ENCODE results near the gene GBF1.

GBF1 gene

DNA sequence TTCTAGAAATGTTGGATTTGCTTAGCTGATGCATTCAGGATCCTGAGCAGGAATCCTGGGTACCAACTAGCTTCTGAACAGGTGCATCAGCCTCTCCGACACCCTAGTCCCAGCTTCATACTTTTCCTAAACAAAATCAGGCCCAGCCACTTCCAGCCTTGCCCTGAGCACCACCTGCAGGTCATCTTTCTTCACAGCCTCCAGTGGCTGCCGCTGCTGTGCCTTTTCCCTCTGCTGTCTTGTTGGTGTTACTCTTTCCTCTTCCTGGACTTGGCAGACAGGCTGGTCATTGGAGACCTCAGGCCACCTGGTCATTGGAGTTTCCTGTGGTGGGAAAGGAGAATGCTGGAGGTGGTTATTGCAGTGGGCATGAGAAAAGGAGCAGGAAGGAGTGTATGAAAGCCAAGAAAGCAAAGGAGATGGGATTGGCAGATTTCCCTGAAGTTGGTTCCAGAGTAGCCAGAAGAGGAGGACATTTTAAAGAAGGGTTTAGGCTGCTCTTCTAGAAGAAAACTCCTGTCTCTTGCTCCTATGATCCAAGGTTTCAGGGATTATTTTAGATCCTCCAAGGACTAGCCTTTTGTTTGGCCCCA lies 102.0 kb downstream of the GBF1 start:
- peak; percentile 6 for DNase-seq (ENCODE audit: low spot score)

DNA sequence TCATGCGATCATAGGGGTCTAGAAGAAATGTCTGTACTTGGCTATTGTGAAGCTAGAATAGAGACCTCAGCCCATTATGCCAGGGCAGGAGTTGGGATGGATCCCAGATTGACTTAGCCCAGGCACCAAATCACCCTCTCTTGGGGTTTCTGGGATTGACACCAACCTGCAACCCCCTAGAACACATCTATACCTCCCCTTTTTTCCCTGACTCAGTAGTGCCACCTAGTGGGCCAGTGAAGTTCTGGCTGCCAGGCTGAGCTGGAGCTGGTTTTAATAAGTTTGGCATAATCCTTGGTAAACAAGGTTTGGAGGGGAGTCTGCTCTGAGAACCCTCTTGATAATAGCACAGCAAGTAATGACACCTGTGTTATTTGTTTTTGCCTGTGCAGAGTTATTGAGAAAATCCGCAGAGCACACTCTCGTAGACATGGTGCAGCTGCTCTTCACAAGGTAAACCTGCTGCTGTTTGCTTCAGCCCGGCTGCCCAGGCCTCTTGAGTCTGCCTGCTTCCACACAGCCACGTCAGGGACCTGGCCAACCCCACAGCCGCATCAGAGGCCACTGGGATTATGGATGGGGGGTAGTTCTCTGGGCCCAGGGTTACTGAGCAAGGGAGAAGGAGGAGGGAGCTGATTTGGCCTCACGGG lies 106.9 kb downstream of the GBF1 start:
- peak; percentile 75 for DNase-seq (ENCODE audit: low spot score)

DNA sequence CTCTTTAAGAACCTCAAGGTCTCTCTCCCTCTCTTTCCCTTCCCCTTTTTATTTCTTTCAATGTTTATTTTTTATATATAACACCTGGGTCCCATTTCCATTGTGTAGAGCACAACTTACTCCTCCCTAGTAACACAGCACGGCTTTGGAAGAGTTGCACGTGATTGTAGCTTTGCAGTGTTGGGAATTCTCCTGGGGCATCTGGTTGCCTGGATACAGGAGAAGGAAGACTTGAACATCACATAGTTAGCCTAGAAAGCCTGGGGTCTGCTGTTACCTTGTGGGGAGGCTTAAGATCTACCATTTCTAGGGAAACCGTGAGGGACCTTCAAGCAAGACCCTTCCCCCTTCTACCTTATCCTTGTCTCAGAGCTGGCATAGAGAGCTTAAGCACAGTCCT lies 109.1 kb downstream of the GBF1 start:
- no peak for DNase-seq (ENCODE audit: low spot score)

DNA sequence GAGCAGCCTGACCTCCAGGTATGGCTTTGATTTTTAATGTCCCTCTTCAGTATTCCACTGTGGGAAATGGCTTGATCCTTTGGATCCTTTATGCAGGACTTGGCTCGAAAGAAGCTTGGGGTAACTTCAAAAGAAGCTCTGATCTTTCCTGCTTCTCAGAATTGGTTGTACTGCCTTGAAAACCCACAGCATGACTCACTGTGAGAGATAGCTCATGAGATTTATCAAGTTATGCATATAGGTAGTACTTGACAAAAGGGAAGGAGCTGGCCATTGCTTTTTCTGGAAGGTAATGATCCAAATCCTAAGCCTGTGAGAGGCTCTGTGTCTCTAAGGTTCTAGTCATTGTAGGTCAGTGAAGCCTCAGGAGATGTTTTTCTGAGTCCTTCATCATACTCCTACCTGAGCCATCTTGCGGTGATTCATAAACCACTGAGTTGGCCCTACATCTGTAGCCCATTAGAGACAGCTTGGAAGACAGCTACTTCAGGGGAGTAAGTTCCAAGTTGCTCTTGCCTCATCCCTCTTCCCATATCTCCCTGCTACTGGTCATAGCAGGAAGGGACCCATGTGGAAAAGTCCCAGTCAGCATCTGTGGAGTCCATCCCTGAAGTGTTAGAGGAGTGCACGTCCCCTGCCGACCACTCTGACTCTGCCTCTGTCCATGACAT lies 113.5 kb downstream of the GBF1 start:
- peak; percentile 54 for DNase-seq (ENCODE audit: low spot score)

DNA sequence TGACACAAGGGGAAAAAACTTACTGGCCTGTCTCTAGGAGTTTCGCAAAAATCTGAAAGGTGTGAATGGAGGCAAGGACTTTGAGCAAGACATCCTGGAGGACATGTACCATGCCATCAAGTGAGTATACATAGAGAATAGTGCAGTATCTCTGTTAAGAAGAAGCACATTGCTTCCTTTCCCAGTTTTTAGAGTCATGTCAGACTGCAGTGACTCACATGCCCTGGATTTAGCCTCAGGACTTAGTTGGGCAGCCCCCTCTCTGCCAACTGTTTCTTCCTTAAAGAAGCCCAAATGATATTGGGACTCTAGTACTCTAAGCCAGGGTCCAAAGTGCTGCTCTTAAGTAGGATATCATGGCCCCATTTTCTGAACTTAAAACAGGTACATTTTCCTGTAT lies 122.1 kb downstream of the GBF1 start:
- DNase-seq (ENCODE audit: low spot score) = no peak

DNA sequence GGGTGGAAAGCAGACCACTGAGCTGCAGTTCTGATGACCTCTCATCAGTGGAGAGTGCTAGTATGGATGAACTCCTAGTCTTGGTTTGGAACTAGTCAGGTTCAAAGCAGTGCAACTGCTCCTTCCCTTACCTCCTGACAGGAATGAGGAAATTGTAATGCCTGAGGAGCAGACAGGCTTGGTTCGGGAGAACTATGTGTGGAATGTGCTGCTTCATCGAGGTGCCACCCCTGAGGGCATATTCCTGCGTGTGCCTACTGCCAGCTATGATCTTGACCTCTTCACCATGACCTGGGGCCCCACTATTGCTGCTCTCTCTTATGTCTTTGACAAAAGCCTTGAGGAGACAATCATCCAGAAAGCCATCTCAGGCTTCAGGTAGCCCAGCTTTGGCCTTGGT lies 122.7 kb downstream of the GBF1 start:
- no peak for DNase-seq (ENCODE audit: low spot score)

DNA sequence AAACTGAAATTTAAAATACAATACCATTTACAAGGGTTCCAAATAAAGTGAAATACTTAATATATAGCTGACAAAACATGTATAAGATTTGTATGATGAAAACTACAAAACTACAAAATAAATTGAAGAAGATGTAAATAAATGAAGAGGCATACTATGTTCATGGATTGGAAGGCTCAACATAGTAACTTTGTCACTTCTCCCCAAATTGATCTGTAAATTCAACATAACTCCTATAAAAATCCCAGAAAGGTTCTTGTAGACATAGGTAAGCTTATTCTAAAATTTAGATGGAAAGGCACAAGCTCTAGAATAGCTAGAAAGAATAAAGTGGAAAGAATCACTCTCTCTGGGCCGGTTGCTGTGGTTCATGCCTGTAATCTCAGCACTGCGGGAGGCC lies 126.0 kb downstream of the GBF1 start:
- DNase-seq (ENCODE audit: low spot score) = no peak

DNA sequence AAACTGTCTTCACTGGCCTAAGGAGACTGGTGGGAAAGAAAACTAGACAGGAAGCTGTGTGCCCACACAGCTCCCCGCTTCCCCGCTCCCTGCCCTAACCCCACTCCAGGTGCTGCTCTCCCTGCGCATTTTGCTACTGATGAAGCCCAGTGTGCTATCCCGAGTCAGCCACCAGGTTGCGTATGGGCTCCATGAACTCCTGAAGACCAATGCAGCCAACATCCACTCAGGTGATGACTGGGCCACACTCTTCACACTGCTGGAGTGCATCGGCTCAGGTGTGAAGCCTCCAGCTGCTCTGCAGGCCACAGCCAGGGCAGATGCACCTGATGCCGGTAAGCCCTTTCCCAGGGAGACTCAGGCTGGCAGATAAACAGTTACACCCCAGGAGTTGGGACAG lies 129.9 kb downstream of the GBF1 start:
- no peak for DNase-seq (ENCODE audit: low spot score)

DNA sequence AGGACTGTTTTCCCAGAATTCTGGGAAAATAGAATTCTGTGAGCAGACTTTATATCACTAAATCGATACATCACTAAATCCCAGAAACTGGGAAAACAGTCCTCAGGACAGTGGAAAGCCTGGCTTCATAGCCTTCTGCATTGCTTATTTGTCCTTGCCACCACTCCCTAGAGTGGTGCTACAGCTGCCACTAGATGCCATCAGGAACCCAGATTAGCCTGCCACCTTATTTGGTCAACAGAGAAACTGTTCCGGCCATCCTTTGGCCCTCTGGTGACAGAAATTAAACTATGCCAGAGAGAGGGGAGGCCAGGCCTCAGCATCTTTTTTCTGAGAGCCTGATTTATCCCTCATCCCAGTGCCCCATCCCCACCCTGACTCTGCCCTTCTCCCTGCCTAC lies 130.5 kb downstream of the GBF1 start:
- DNase-seq (ENCODE audit: low spot score) = no peak

DNA sequence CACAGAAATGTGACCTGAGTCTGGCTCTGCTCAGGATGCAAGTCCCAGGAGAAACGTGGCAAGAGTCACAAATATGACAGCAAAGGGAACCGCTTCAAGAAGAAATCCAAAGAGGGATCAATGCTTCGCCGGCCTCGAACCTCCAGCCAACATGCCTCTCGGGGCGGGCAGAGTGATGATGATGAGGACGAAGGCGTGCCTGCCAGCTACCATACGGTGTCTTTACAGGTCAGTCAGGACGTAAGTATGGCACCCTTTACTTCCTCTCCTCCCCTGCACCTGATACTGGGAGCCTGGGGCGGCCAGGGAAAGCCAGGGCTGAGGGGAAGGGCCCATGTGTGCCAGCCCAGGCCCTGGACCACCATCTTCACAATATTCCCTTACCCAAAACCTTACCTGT lies 131.6 kb downstream of the GBF1 start:
- DNase-seq (ENCODE audit: low spot score) = no peak

DNA sequence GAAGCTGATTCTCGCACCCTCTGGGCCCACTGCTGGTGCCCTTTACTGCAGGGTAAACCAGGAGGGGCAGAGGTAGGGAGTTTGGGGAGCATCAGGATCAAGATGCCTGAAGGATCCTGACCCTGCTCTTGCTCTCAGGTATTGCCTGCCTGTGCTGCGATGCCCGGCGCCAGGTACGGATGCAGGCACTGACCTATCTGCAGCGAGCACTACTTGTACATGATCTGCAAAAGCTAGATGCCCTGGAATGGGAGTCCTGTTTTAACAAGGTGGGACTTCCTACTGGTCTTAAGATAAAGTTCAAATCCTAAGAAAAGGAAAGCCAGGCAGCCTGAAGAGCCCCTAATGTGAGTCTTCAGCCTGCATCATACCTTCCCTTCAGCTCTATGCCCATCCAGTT lies 134.1 kb downstream of the GBF1 start:
- DNase-seq (ENCODE audit: low spot score) = no peak

DNA sequence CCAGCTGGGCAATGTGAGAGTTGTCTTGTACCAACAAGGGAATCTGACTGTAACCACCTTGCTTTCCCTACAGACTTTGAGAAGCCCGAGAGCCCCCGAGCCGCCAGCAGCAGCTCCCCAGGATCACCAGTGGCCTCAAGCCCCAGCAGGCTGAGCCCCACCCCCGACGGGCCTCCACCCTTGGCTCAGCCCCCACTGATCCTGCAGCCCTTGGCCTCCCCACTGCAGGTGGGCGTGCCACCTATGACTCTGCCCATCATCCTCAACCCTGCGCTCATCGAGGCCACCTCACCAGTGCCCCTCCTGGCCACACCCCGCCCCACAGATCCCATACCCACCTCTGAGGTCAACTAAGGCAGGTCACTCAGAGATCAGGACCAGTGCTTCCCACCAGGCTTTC lies 136.7 kb downstream of the GBF1 start:
- DNase-seq (ENCODE audit: low spot score) = no peak

DNA sequence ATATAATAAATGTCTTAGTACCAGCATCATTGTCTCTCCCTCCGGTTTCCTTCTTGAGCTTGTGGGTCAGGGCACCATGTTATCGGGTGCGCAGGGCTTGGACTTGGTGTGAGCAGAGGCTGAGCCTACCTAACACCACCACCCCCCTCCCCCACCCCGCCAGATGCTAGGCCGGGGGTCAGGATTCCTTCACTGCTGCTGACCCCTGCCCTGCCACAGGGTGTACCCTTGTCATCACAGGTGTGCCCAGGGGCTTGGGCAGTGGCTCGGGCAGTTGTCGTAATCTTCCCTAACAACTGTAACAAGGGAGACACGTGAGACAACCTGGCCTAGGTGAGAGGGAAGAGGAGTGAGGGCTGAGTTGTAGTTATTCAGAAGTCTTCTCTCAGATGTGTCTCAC lies 137.5 kb downstream of the GBF1 start:
- DNase-seq (ENCODE audit: low spot score) = no peak

DNA sequence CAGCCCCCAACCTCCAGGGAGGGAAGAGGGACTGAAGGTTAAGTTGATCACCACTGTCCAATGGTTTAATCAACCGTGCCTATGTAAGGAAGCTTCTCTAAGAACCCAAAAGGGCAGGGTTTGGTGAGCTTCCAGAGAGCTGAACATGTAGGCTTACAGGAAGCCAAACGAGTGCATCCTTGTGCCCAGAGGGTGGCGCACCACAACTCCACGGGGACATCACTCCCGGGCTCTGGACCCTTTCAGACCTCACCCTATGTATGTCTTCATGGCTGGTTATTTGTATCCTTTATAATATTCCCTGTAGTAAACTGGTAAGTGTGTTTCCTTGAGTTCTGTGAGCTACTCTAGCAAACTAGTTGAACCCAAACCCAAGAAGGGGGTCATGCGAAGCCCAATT lies 138.7 kb downstream of the GBF1 start:
- no peak for DNase-seq (ENCODE audit: low spot score)

DNA sequence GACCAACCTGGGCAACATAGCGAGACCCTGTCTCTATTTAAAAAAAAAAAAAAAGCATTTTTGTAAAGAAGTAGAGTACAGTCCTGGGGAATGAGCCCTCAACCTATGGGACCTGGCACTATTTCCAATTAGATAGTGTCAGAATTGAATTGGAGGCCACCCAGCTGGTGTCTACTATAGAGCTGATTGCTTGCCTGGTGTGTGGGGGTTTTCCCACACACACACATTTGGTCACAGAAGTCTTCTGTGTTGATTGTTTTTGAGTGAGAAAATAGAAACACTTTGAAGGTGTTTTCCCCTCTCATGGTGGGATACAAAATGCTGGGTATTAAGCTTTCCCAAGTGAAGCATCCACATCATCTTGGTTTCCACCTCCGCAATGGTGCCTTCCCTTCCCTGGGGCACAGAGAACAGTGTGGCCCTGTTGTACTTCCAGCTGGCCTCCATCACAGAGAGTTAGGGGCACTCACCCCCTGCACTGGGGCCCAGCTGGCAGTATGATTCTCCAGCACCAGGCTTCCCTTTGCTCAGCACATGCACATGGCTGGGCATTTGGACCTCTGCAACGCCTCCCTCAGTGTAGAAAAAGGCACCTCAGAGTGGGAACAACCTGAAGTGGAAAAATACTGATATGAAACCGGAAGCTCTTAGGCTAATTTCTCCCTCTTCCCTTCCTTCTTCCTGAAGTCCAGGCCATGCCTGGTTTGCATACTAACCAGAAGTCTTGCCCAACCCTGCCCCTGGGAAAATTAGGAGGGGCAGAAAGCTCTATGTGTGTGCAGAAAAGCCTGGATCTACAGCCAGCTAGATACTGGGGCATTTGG lies 139.5 kb downstream of the GBF1 start:
- DNase-seq (ENCODE audit: low spot score) = no peak

DNA sequence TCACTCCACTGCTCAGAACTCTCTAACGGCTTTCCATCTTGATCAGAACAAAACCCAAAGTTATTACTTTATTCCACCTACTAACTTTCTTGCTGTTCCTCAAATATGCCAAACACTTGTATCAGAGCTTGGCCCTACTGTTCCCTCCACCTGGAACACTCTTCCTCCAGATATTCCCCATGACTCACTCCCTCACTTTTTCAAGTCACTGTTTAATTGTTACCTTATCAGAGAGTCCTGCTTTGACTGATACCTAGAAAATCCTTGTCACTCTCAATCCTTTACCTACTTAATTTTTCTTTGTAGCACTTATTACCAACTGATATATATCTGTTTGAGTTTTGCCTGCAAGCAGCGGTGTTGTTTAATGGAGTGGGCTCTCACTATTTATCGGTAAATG lies 144.6 kb downstream of the GBF1 start:
- no peak for DNase-seq (ENCODE audit: low spot score)

DNA sequence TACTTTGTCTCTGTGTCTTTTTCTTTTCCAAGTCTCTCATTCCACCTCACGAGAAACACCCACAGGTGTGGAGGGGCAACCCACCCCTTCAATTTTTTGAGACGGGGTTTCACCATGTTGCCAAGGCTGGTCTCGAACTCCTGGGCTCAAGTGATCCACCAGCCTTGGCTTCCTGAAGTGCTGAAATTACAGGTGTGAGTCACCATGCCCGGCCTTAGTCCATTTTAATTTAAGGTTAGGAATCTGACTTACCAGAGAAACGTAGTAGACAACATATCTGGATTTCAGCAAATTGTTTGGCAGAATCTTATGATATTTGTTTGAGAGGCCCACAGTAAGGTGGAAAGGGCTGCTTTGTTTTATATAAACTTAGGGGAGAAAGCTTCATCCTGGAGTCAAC lies 147.0 kb downstream of the GBF1 start:
- no peak for DNase-seq (ENCODE audit: low spot score)

DNA sequence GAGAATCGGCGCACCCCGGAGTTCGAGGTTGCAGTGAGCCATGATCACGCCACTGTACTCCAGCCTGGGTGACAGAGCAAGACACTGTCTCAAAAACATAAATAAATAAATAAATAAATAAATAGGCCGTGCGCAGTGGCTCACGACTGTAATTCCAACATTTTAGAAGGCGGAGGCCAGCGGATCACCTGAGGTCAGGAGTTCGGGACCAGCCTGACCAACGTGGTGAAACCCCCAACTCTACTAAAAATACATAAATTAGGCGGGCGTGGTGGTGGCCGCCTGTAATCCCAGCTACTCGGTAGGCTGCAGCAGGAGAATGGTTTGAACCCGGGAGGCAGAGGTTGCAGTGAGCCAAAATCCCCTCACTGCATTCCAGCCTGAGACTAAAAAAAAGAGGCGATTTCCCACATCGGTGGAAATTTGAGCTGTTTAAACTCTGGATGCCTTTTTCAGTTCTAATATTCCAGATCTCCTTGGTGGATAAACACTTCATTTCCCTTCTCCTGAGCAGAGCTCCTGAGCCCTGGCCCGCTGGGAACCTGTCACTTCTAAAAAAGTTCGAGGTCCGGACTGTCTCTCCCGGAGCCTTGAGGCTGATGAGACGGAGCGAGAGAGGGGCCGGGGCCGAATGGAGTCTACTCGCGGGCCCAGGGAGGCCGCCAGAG lies 148.2 kb downstream of the GBF1 start:
- DNase-seq (ENCODE audit: low spot score) = no peak

DNA sequence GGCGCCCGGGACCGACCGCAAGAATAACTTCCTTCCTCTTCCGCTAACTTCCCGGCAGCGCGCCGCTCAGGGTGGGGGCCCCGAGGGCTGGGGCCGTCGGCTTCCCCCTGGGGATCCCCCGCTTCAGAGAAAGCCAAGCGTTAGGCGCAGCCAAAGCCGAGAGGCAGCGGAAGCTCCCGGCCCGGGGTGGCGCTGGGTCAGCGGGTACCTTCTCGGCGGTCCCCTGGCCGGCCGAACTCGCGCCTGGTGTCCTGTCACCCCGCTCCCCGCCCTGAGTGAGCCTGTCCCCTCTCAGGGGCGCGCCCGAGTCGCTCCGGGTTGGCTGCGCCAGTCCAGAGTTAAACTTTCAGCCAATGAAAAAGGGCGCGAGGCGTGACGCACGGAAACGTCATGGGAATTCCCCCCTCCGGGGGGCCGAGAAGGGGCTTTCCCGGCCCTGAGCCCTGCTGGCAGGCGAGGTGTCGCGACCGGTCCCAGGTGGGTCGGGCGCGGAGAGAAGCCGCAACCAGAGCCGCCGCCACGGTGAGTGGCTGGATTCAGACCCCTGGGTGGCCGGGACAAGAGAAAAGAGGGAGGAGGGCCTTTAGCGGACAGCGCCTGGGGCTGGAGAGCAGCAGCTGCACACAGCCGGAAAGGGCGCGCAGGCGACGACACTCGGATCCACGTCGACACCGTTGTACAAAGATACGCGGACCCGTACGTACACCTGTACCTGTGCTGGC lies 148.9 kb downstream of the GBF1 start:
- peak; percentile 99 for DNase-seq (ENCODE audit: low spot score)

DNA sequence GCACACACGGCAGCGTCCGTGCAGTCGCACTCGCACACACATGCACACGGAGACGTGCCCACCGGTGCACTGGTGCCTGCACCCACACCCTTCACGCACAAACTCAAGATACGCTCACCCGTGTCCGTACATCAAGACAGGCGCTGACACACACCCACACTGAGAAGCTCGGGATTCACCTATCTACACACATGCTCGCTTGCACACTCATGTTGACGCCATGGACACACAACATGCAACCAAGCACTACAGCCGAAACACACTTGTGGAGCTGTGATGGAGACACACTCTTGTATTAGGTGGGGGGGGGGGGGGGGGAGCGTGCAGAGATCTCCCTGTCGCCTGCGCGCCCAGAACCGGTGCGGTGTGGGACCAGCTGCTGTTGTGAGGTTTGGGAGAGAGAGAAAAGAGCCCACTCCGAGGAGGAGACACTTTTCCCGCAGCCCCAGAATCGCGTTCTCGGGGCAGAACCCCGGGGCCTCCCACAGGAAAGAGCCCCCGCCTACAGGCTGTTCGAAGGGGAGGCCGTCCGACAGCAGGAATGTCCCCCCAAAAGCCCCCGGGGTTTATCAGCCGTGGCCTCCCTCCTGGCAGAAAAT lies 149.6 kb downstream of the GBF1 start:
- DNase-seq (ENCODE audit: low spot score) = peak; percentile 57
